ENCODE measurements around the gene GLRA1.
"Not testable (repeated sequence)": the region's sequence is repeated elsewhere in the genome, so short reads cannot be mapped to it uniquely, and the experiment has no call there.

GLRA1 gene

GRCh38 chr5:151913425-151913824, 11.2 kb downstream of the GLRA1 start:
- DNase-seq (ENCODE audit: low spot score): no peak

- no peak for DNase-seq (ENCODE audit: low spot score)
These were observed 12.3 kb downstream of the GLRA1 start for GRCh38 chr5:151912360-151912759.

- DNase-seq (ENCODE audit: low spot score): no peak
These were observed 13.6 kb downstream of the GLRA1 start for GRCh38 chr5:151911011-151911410.

- DNase-seq (ENCODE audit: low spot score): no peak
These were observed 15.0 kb downstream of the GLRA1 start for GRCh38 chr5:151909628-151910027.

- no peak for DNase-seq (ENCODE audit: low spot score)
These were observed 18.4 kb downstream of the GLRA1 start for GRCh38 chr5:151906246-151906645.

GRCh38 chr5:151905557-151905961, 19.1 kb downstream of the GLRA1 start:
- no peak for DNase-seq (ENCODE audit: low spot score)

GRCh38 chr5:151904909-151905308, 19.7 kb downstream of the GLRA1 start:
- DNase-seq (ENCODE audit: low spot score): no peak

GRCh38 chr5:151904127-151904526, 20.5 kb downstream of the GLRA1 start:
- DNase-seq (ENCODE audit: low spot score): no peak

- no peak for DNase-seq (ENCODE audit: low spot score)
These were observed 21.4 kb downstream of the GLRA1 start for GRCh38 chr5:151903243-151903653.

- no peak for DNase-seq (ENCODE audit: low spot score)
These were observed 22.4 kb downstream of the GLRA1 start for GRCh38 chr5:151902215-151902614.

GRCh38 chr5:151901611-151902010, 23.0 kb downstream of the GLRA1 start:
- no peak for DNase-seq (ENCODE audit: low spot score)

GRCh38 chr5:151900891-151901290, 23.8 kb downstream of the GLRA1 start:
- no peak for DNase-seq (ENCODE audit: low spot score)

- DNase-seq (ENCODE audit: low spot score): no peak
These were observed 25.3 kb downstream of the GLRA1 start for GRCh38 chr5:151899399-151899798.

- DNase-seq (ENCODE audit: low spot score): no peak
These were observed 26.8 kb downstream of the GLRA1 start for GRCh38 chr5:151897896-151898295.

GRCh38 chr5:151897020-151897552, 27.6 kb downstream of the GLRA1 start:
- no peak for DNase-seq (ENCODE audit: low spot score)

GRCh38 chr5:151896031-151896691, 28.5 kb downstream of the GLRA1 start:
- DNase-seq (ENCODE audit: low spot score): no peak

GRCh38 chr5:151895660-151896030, 29.0 kb downstream of the GLRA1 start:
- DNase-seq (ENCODE audit: low spot score): no peak

GRCh38 chr5:151893485-151893884, 31.2 kb downstream of the GLRA1 start:
- not testable (repeated sequence) for DNase-seq (ENCODE audit: low spot score)

- no peak for DNase-seq (ENCODE audit: low spot score)
These were observed 32.3 kb downstream of the GLRA1 start for GRCh38 chr5:151892393-151892792.

GRCh38 chr5:151890299-151890698, 34.4 kb downstream of the GLRA1 start:
- no peak for DNase-seq (ENCODE audit: low spot score)

- DNase-seq (ENCODE audit: low spot score): no peak
These were observed 35.0 kb downstream of the GLRA1 start for GRCh38 chr5:151889614-151890013.

- no peak for DNase-seq (ENCODE audit: low spot score)
These were observed 37.9 kb downstream of the GLRA1 start for GRCh38 chr5:151886546-151887275.

- no peak for DNase-seq (ENCODE audit: low spot score)
These were observed 39.3 kb downstream of the GLRA1 start for GRCh38 chr5:151885138-151885908.

Measured in hematopoietic multipotent progenitor cell treated with erythropoietin and hydrocortisone succinate and interleukin-3 and kit ligand, for 15 days (in vitro differentiated cells).